ENCODE results near the gene QRICH1. TPM values are rescaled to one million over a fixed set of nuclear protein-coding genes. Genes with fewer than 3 reads are reported as not detected.

QRICH1 gene
- total and polyA plus RNA-seq, 2 donors (not counting 3 experiments of a cell fraction or from before 2014, with no cell fraction given) = 89.7 to 116 TPM

DNA sequence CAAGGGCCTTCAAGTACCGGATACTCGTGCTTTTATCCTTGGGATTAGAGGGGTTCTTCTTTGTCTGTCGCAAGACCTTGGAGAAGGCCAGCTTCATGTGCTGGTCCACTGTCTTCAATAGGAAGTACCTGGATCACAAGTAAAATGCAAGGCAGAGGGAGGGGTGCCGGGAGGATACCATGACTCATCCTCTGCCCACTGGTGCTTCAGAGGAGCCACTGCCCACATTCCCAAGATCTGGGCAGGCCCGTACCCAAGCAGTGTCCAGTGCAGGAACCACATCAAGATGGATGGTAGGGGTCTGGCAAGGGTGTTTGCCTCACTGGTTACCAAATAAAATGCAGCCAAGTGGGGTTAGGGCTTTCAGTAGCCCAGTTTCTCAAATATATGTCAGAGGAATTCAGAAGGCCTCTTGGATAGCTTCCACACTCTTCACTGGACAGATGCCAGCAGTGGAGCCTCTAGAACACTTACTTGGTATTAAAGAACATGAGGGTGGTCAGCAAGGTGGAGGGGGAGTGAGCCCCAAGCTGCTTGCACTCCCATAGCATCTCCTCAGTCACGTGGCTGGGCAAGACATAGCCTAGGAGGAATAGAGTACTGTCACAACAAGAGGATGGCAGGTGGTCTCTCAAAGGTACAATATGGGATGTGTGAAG is 61.1 kb downstream of the QRICH1 start:
- H3K9me3 ChIP-seq (replicated peaks; ENCODE audit: control insufficient read depth, insufficient read depth, low read length) = no peaks in the 10 kb centered on the region
- dilution Hi-C loops (cut with MboI; ENCODE audit: extremely low pct_ligation_motif_present, low sequenced_read_pairs) (no loop called here), intact Hi-C loops (cut with micrococcal nuclease) (no loop called here)
- H3K9me1 ChIP-seq (replicated peaks; ENCODE audit: control insufficient read depth, extremely low read depth, insufficient read depth, low read length) = no peaks in the 10 kb centered on the region
- no peak overlapping the region for H3K9ac ChIP-seq (replicated peaks; ENCODE audit: extremely low read depth, insufficient read depth, low read length)
- H3K79me2 ChIP-seq (ENCODE audit: control insufficient read depth, insufficient read depth, low read length) = peaks cover 13% of the 10 kb centered on the region
- H3K4me1 ChIP-seq (ENCODE audit: control insufficient read depth, extremely low read depth, insufficient read depth, low read length) = peaks cover 10% of the 10 kb centered on the region
- H3K27ac ChIP-seq (ENCODE audit: insufficient read depth, low read depth, low read length) = no peak overlapping the region
- DNase-seq (ENCODE audit: low read depth, low spot score) (no peak), FAIRE-seq (no peak)
- H3K36me3 ChIP-seq (ENCODE audit: control insufficient read depth in 2 of 2, extremely low read depth in 1 of 2, insufficient read depth in 2 of 2, low read length in 2 of 2) = peaks cover 15 to 28% of the 10 kb centered on the region in 2 experiments
- H2AFZ ChIP-seq (ENCODE audit: low read depth, low read length) = no peak overlapping the region
- ChIA-PET POLR2A (no interaction called here), CTCF (interaction anchor here (2.3 kb wide), 1 partner anchor 45 kb away, joined by 8 read pairs; no protein-coding TSS in a partner anchor)
- no TSS peak for BruUV-seq (replicated peaks)
- no peaks in the 10 kb centered on the region for H3K27me3 ChIP-seq (ENCODE audit: control insufficient read depth in 2 of 2, insufficient read depth in 2 of 2, low read length in 2 of 2)
- TF ChIP-seq POLR2AphosphoS5 (IDR thresholded peaks at IDR 0.05; ENCODE audit: insufficient read depth, low read depth, low read length) = no peak
- TF ChIP-seq JUN (IDR thresholded peaks at IDR 0.05; ENCODE audit: borderline replicate concordance, insufficient read depth, insufficient read length, low read depth) = no peak
- TF ChIP-seq POLR2A (IDR thresholded peaks at IDR 0.05; ENCODE audit: low read depth, low read length) = no peak
- no peak for TF ChIP-seq GATA2 (IDR thresholded peaks at IDR 0.05; ENCODE audit: insufficient read depth, insufficient read length, low read depth, low read length)
- TF ChIP-seq, protein P1, sequence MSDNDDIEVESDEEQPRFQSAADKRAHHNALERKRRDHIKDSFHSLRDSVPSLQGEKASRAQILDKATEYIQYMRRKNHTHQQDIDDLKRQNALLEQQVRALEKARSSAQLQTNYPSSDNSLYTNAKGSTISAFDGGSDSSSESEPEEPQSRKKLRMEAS (IDR thresholded peaks at IDR 0.05; ENCODE audit: insufficient read depth, insufficient read length) = no peak
- TF ChIP-seq CTCF (IDR thresholded peaks at IDR 0.05; ENCODE audit: extremely low read depth in 1 of 2, insufficient read depth in 1 of 2, low read depth in 1 of 2, low read length in 2 of 2) = no peak
- no peak for TF ChIP-seq MYC (IDR thresholded peaks at IDR 0.05; ENCODE audit: low read depth, low read length)
- TF ChIP-seq EZH2 (IDR thresholded peaks at IDR 0.05; ENCODE audit: borderline replicate concordance, low read depth, low read length, severe bottlenecking) = no peak
- TF ChIP-seq FOS (IDR thresholded peaks at IDR 0.05; ENCODE audit: borderline replicate concordance, insufficient read depth, low read length) = no peak
- H3K4me2 ChIP-seq (ENCODE audit: insufficient read depth, low read length) = no peak overlapping the region
- no peaks in the 10 kb centered on the region for H4K20me1 ChIP-seq (replicated peaks; ENCODE audit: control insufficient read depth, extremely low read depth, insufficient read depth, low read length)
- H3K4me3 ChIP-seq (replicated peaks in 1 of 3; ENCODE audit: insufficient read depth in 1 of 3, low read depth in 1 of 3, low read length in 3 of 3) = no peak overlapping the region
